GM12873 (cell line): Measurements from ENCODE around the gene ADARB2.

ENCODE experiments used
- CTCF ChIP-seq: IDR thresholded peaks from 2 replicates; pipeline ENCODE4 v1.5.1; 2012; ENCODE audit warnings: low read depth, mild to moderate bottlenecking, moderate library complexity, low read length, control low read depth; ENCODE audit not compliant: insufficient read depth; ENCODE audit errors: missing control alignments

The ADARB2 gene

DNA sequence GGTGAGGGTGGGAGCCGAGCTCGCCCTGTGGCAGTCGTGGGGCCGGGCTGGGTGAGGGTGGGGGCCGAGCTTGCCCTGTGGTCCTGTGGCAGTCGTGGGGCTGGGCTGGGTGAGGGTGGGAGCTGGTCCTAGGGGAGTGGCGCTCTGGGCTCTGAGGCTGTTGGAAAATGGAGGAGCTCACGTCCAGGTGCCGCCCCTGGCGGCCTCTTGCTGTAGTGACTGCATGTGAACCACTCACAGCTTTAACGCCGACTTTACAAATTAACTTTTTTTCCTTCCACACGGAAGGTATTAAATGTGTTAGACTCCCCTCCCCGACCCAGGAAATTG lies 368.5 kb downstream of the ADARB2 start:
- TF ChIP-seq CTCF, result peak; percentile 79

GRCh38 chr10:1367938-1368841 lies 369.1 kb downstream of the ADARB2 start:
- TF ChIP-seq CTCF, result no peak

GRCh38 chr10:1366811-1367425 lies 370.4 kb downstream of the ADARB2 start:
- TF ChIP-seq CTCF, result no peak

DNA sequence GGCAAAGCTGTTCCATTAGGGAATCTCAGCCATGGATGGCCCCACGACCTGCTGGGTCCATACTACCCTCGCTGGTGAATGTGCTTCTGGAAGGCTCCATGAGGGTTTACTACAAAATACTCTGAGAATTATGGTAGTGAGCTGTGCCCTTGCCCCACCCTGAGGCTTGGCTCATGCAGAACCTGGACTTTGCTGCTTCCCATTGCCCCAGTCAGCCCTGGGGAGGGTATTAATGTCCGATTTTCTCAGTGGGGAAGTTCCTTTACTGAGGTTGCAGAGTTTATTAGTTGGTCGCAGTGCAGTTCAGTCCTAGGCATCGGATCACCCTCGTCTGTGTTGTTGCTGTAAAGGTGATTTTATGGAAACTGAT lies 371.0 kb downstream of the ADARB2 start:
- no peak for TF ChIP-seq CTCF

- TF ChIP-seq CTCF, result no peak
Measured at GRCh38 chr10:1365540-1366321, 371.6 kb downstream of the ADARB2 start.

GRCh38 chr10:1364151-1364910 lies 373.0 kb downstream of the ADARB2 start:
- no peak for TF ChIP-seq CTCF
